Retinal pigment epithelial cell (primary cell): Measurements from ENCODE around the gene P2RX1.
"Not testable (repeated sequence)": the region's sequence is repeated elsewhere in the genome, so short reads cannot be mapped to it uniquely, and the experiment has no call there.

Experiments
- DNase-seq: peaks from one replicate; pipeline ENCODE4 v3.0.0-alpha.2; 2010; ENCODE audit warnings: low read depth
- H3K4me3 ChIP-seq: 2 replicates; pipeline ENCODE4 v1.5.1; 2011; ENCODE audit warnings: mild to moderate bottlenecking, low read length, control low read depth, moderate library complexity
- CTCF ChIP-seq: conservative IDR thresholded peaks from 2 replicates; pipeline ENCODE4 v1.5.1; 2011; ENCODE audit warnings: low read depth, low read length, control low read depth, inconsistent platforms

The P2RX1 gene

GRCh38 chr17:3951003-3951402 lies 34.7 kb upstream of the P2RX1 start:
- no peak overlapping the region for H3K4me3 ChIP-seq
- no peak for DNase-seq
- TF ChIP-seq CTCF = no peak

- no peak for TF ChIP-seq CTCF
- no peak overlapping the region for H3K4me3 ChIP-seq
- DNase-seq = no peak
Observed at GRCh38 chr17:3950584-3950983, 34.3 kb upstream of the P2RX1 start.

DNA sequence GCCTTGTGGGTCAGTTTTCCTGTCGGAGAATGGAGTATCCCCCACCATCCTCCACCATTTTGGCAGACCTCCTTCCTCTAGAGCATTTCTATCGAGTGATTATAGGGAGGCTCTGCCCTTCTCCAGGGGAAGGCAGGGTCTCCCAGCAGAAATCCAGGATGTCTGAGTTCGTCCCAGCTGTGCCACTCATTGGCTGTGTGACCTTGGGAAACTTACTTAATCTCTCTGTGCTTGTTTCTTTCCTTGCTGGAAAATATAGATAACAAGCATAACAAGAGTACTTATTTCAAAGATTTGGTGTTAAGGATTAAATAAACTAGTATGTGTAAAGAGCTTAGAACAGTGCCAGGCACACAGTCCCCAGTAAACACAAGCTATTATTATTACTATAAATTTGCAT lies 33.2 kb upstream of the P2RX1 start:
- TF ChIP-seq CTCF = no peak
- DNase-seq = no peak

GRCh38 chr17:3948551-3948950 lies 32.3 kb upstream of the P2RX1 start:
- not testable (repeated sequence) for DNase-seq, H3K4me3 ChIP-seq

More for the DNA sequence above, 33.2 kb upstream of the P2RX1 start:
- H3K4me3 ChIP-seq = no peak overlapping the region

- no peak for TF ChIP-seq CTCF
- DNase-seq = no peak
- no peak overlapping the region for H3K4me3 ChIP-seq
Observed at GRCh38 chr17:3947318-3947810, 31.1 kb upstream of the P2RX1 start.

GRCh38 chr17:3946711-3947235 lies 30.5 kb upstream of the P2RX1 start:
- DNase-seq = no peak
- no peak for TF ChIP-seq CTCF

GRCh38 chr17:3944485-3945388 lies 28.5 kb upstream of the P2RX1 start:
- no peak for DNase-seq
- TF ChIP-seq CTCF = no peak
- H3K4me3 ChIP-seq = peak overlapping the region; percentile 27

More at GRCh38 chr17:3946711-3947235, 30.5 kb upstream of the P2RX1 start:
- H3K4me3 ChIP-seq = no peak overlapping the region
